HL-60 (cell line): ENCODE results near the gene HES6.

Experiments
- DNase-seq, 2 experiments: peaks; one replicate each; pipeline ENCODE4 v3.0.0-alpha.2; 2010 to 2020; ENCODE audit warnings: low read depth in 1 of 2, low spot score in 1 of 2
- H3K27ac ChIP-seq: fragments of 250-450 bp; sonication (Bioruptor Pico); replicated peaks from 2 replicates; pipeline ENCODE4 v1.5.1; 2020; ENCODE audit warnings: mild to moderate bottlenecking, moderate library complexity
- H3K27me3 ChIP-seq: fragments of 250-450 bp; sonication (Bioruptor Pico); 2 replicates; pipeline ENCODE4 v1.5.1; 2021; ENCODE audit warnings: mild to moderate bottlenecking, moderate library complexity; ENCODE audit not compliant: insufficient read depth, poor library complexity, severe bottlenecking
- H3K4me3 ChIP-seq: replicated peaks from 2 replicates; pipeline ENCODE4 v1.5.1; 2011; ENCODE audit warnings: mild to moderate bottlenecking, control low read depth, low read length; ENCODE audit not compliant: insufficient read depth
- CTCF ChIP-seq: IDR thresholded peaks from one replicate; pipeline ENCODE4 v1.5.1; 2011; ENCODE audit warnings: low read length, control low read depth, inconsistent platforms; ENCODE audit not compliant: insufficient read depth
- GABPA ChIP-seq: IDR thresholded peaks from 2 replicates; pipeline ENCODE4 v1.6.1; 2012; ENCODE audit warnings: low read depth
- POLR2AphosphoS5 ChIP-seq: IDR thresholded peaks from 2 replicates; pipeline ENCODE4 v1.6.1; 2012; ENCODE audit warnings: low read depth
- REST ChIP-seq: IDR thresholded peaks from 2 replicates; pipeline ENCODE4 v1.6.1; 2012; ENCODE audit warnings: low read depth; ENCODE audit not compliant: insufficient replicate concordance
- SPI1 ChIP-seq: IDR thresholded peaks from 2 replicates; pipeline ENCODE4 v1.6.1; 2012; ENCODE audit warnings: low read depth, mild to moderate bottlenecking, borderline replicate concordance

Gene HES6

GRCh38 chr2:238262496-238263122 lies 22.8 kb upstream of the HES6 start:
- H3K27me3 ChIP-seq = no peaks in the 10 kb centered on the region
- no peak for TF ChIP-seq GABPA
- TF ChIP-seq CTCF = no peak
- TF ChIP-seq SPI1 = no peak
- no peak for TF ChIP-seq REST
- no peak for TF ChIP-seq POLR2AphosphoS5
- H3K27ac ChIP-seq = no peak overlapping the region
- H3K4me3 ChIP-seq = no peak overlapping the region
- no peak for DNase-seq

- no peak overlapping the region for H3K4me3 ChIP-seq
- DNase-seq = no peak
- TF ChIP-seq CTCF (no peak), REST (no peak), GABPA (no peak), SPI1 (no peak), POLR2AphosphoS5 (no peak)
- H3K27me3 ChIP-seq = no peaks in the 10 kb centered on the region
- no peak overlapping the region for H3K27ac ChIP-seq
These were observed 22.0 kb upstream of the HES6 start for GRCh38 chr2:238261718-238262375.

- no peak for TF ChIP-seq SPI1
- no peak for TF ChIP-seq REST
- no peak for TF ChIP-seq CTCF
- no peak for TF ChIP-seq POLR2AphosphoS5
- TF ChIP-seq GABPA = no peak
- no peak for DNase-seq
- Histone ChIP-seq H3K4me3 (no peak overlapping the region), H3K27ac (no peak overlapping the region), H3K27me3 (no peaks in the 10 kb centered on the region)
These were observed 21.0 kb upstream of the HES6 start for GRCh38 chr2:238260883-238261282.
